ENCODE results near the gene ST7.
"Not testable (repeated sequence)": the region's sequence is repeated elsewhere in the genome, so short reads cannot be mapped to it uniquely, and the experiment has no call there.

The ST7 gene

GRCh38 chr7:116929914-116930913 is 23.1 kb upstream of the ST7 start:
- DNase-seq (ENCODE audit: extremely low read depth, insufficient read length) = peak; percentile 39
- TF ChIP-seq CTCF (IDR thresholded peaks at IDR 0.05; ENCODE audit: insufficient read depth, low read length, poor library complexity, severe bottlenecking) = peak; percentile 85
- H3K27me3 ChIP-seq (replicated peaks; ENCODE audit: control insufficient read depth, insufficient read depth, low read length) = no peaks in the 10 kb centered on the region
- no peak overlapping the region for H3K4me3 ChIP-seq (replicated peaks; ENCODE audit: low read depth, low read length)
- no peaks in the 10 kb centered on the region for H3K36me3 ChIP-seq (ENCODE audit: control insufficient read depth, insufficient read depth, low read length)

- no peak for TF ChIP-seq CTCF (IDR thresholded peaks at IDR 0.05; ENCODE audit: insufficient read depth, low read length, poor library complexity, severe bottlenecking)
- H3K27me3 ChIP-seq (replicated peaks; ENCODE audit: control insufficient read depth, insufficient read depth, low read length) = no peaks in the 10 kb centered on the region
- H3K36me3 ChIP-seq (ENCODE audit: control insufficient read depth, insufficient read depth, low read length) = no peaks in the 10 kb centered on the region
- no peak for DNase-seq (ENCODE audit: extremely low read depth, insufficient read length)
- H3K4me3 ChIP-seq (replicated peaks; ENCODE audit: low read depth, low read length) = no peak overlapping the region
Measured at GRCh38 chr7:116932566-116932965, 20.7 kb upstream of the ST7 start.

- Histone ChIP-seq H3K27me3 (replicated peaks; ENCODE audit: control insufficient read depth, insufficient read depth, low read length) (no peaks in the 10 kb centered on the region), H3K4me3 (replicated peaks; ENCODE audit: low read depth, low read length) (no peak overlapping the region), H3K36me3 (ENCODE audit: control insufficient read depth, insufficient read depth, low read length) (no peaks in the 10 kb centered on the region)
- no peak for TF ChIP-seq CTCF (IDR thresholded peaks at IDR 0.05; ENCODE audit: insufficient read depth, low read length, poor library complexity, severe bottlenecking)
- DNase-seq (ENCODE audit: extremely low read depth, insufficient read length) = no peak
Measured at GRCh38 chr7:116933465-116933864, 19.8 kb upstream of the ST7 start.

- Histone ChIP-seq H3K36me3 (ENCODE audit: control insufficient read depth, insufficient read depth, low read length) (no peaks in the 10 kb centered on the region), H3K27me3 (replicated peaks; ENCODE audit: control insufficient read depth, insufficient read depth, low read length) (no peaks in the 10 kb centered on the region), H3K4me3 (replicated peaks; ENCODE audit: low read depth, low read length) (no peak overlapping the region)
- no peak for DNase-seq (ENCODE audit: extremely low read depth, insufficient read length)
- no peak for TF ChIP-seq CTCF (IDR thresholded peaks at IDR 0.05; ENCODE audit: insufficient read depth, low read length, poor library complexity, severe bottlenecking)
Measured at GRCh38 chr7:116934580-116934979, 18.7 kb upstream of the ST7 start.

- H3K36me3 ChIP-seq (ENCODE audit: control insufficient read depth, insufficient read depth, low read length); H3K4me3 ChIP-seq (replicated peaks; ENCODE audit: low read depth, low read length); H3K27me3 ChIP-seq (replicated peaks; ENCODE audit: control insufficient read depth, insufficient read depth, low read length): not testable (repeated sequence)
Measured at GRCh38 chr7:116936844-116937243, 16.5 kb upstream of the ST7 start.

GRCh38 chr7:116938678-116939077 is 14.6 kb upstream of the ST7 start:
- Histone ChIP-seq H3K27me3 (replicated peaks; ENCODE audit: control insufficient read depth, insufficient read depth, low read length) (no peaks in the 10 kb centered on the region), H3K36me3 (ENCODE audit: control insufficient read depth, insufficient read depth, low read length) (no peaks in the 10 kb centered on the region), H3K4me3 (replicated peaks; ENCODE audit: low read depth, low read length) (no peak overlapping the region)
- no peak for TF ChIP-seq CTCF (IDR thresholded peaks at IDR 0.05; ENCODE audit: insufficient read depth, low read length, poor library complexity, severe bottlenecking)
- DNase-seq (ENCODE audit: extremely low read depth, insufficient read length) = no peak

More at GRCh38 chr7:116936844-116937243, 16.5 kb upstream of the ST7 start:
- not testable (repeated sequence) for DNase-seq (ENCODE audit: extremely low read depth, insufficient read length)
